CD14-positive monocyte (primary cell): ENCODE data around the gene SPATA2L. TPM values are rescaled to one million over a fixed set of nuclear protein-coding genes. Genes with fewer than 3 reads are reported as not detected.

Source experiments
- DNase-seq, 3 donors: peaks; one replicate each; pipeline ENCODE4 v3.0.0-alpha.2; 2011 to 2022
- H2AFZ ChIP-seq: 2 replicates; pipeline ENCODE4 v1.6.0; 2012; ENCODE audit warnings: mild to moderate bottlenecking, low read depth, low read length, inconsistent platforms; ENCODE audit not compliant: insufficient read depth, poor library complexity, severe bottlenecking
- H3K27ac ChIP-seq, 2 donors: 1 replicate in 1 of 2; 2 replicates in 1 of 2; pipeline ENCODE4 v1.5.1; 2012 to 2013; ENCODE audit warnings: low read length in 2 of 2, control low read depth in 1 of 2, inconsistent platforms in 1 of 2, low read depth in 1 of 2, mild to moderate bottlenecking in 1 of 2
- H3K27me3 ChIP-seq, 2 donors: one replicate each; pipeline versions ENCODE4 v1.6.0 to v1.6.1; 2011 to 2013; ENCODE audit warnings: low read length in 2 of 2; ENCODE audit not compliant: control insufficient read depth in 2 of 2, insufficient read depth in 2 of 2
- H3K36me3 ChIP-seq, 2 donors: replicated peaks in 1 of 2; 1 replicate in 1 of 2; 2 replicates in 1 of 2; pipeline versions ENCODE4 v1.5.1 to v1.6.1; 2012 to 2013; ENCODE audit warnings: low read length in 2 of 2, control low read depth in 1 of 2, inconsistent platforms in 1 of 2, mild to moderate bottlenecking in 1 of 2; ENCODE audit not compliant: insufficient read depth in 2 of 2, control insufficient read depth in 1 of 2
- H3K4me1 ChIP-seq, 2 donors: 1 replicate in 1 of 2; 2 replicates in 1 of 2; pipeline versions ENCODE4 v1.5.1 to v1.6.1; 2012 to 2013; ENCODE audit warnings: low read length in 2 of 2, control low read depth in 1 of 2, inconsistent platforms in 1 of 2, mild to moderate bottlenecking in 1 of 2, moderate library complexity in 1 of 2; ENCODE audit not compliant: insufficient read depth in 2 of 2, control insufficient read depth in 1 of 2
- H3K4me2 ChIP-seq: replicated peaks from 2 replicates; pipeline ENCODE3; 2012; ENCODE audit warnings: low read length, moderate library complexity, mild to moderate bottlenecking; ENCODE audit not compliant: poor library complexity, severe bottlenecking; ENCODE audit errors: extremely low read depth
- H3K4me3 ChIP-seq, 3 experiments: fragments of 200-600 bp in 1 of 3; sonication (generic) in 1 of 3; replicated peaks in 1 of 3; 1 replicate in 2 of 3; 2 replicates in 1 of 3; pipeline ENCODE4 v1.5.1; 2011 to 2013; ENCODE audit warnings: low read length in 3 of 3, mild to moderate bottlenecking in 3 of 3, control low read depth in 2 of 3, low read depth in 2 of 3, inconsistent platforms in 1 of 3, moderate library complexity in 1 of 3
- H3K79me2 ChIP-seq: 2 replicates; pipeline ENCODE4 v1.6.0; 2012; ENCODE audit warnings: mild to moderate bottlenecking, control low read depth, inconsistent platforms, low read length, moderate library complexity; ENCODE audit not compliant: insufficient read depth
- H3K9ac ChIP-seq: 2 replicates; pipeline ENCODE4 v1.6.0; 2017; ENCODE audit warnings: low read length, mild to moderate bottlenecking; ENCODE audit not compliant: insufficient read depth, poor library complexity, severe bottlenecking
- H3K9me3 ChIP-seq, 2 donors: replicated peaks in 1 of 2; 1 replicate in 1 of 2; 2 replicates in 1 of 2; pipeline versions ENCODE4 v1.5.1 to v1.6.1; 2012 to 2013; ENCODE audit warnings: low read length in 2 of 2, control low read depth in 1 of 2; ENCODE audit not compliant: control insufficient read depth in 1 of 2, insufficient read depth in 1 of 2
- H4K20me1 ChIP-seq: 2 replicates; pipeline ENCODE4 v1.6.0; 2012; ENCODE audit warnings: mild to moderate bottlenecking, low read length, control low read depth, moderate library complexity; ENCODE audit not compliant: insufficient read depth
- H3K27ac Mint-ChIP-seq, 7 donors: one replicate each; pipeline ENCODE4 v1.8.0; 2020; ENCODE audit warnings: mild to moderate bottlenecking in 7 of 7, mixed read lengths in 7 of 7, moderate library complexity in 6 of 7, inconsistent platforms in 2 of 7
- H3K27me3 Mint-ChIP-seq, 3 donors: one replicate each; pipeline ENCODE4 v1.8.0; 2021 to 2022; ENCODE audit warnings: low read depth in 3 of 3, mild to moderate bottlenecking in 3 of 3, mixed read lengths in 3 of 3, moderate library complexity in 3 of 3, inconsistent platforms in 1 of 3
- H3K36me3 Mint-ChIP-seq, 2 donors: one replicate each; pipeline ENCODE4 v1.8.0; 2020; ENCODE audit warnings: mixed read lengths in 2 of 2, inconsistent platforms in 1 of 2, mild to moderate bottlenecking in 1 of 2
- H3K4me1 Mint-ChIP-seq: one replicate; pipeline ENCODE4 v1.8.0; 2020; ENCODE audit warnings: mild to moderate bottlenecking, mixed read lengths
- H3K4me3 Mint-ChIP-seq, 2 donors: one replicate each; pipeline ENCODE4 v1.8.0; 2020; ENCODE audit warnings: mild to moderate bottlenecking in 2 of 2, mixed read lengths in 2 of 2, moderate library complexity in 1 of 2
- H3K9me3 Mint-ChIP-seq, 7 donors: one replicate each; pipeline ENCODE4 v1.8.0; 2020 to 2022; ENCODE audit warnings: mixed read lengths in 7 of 7, mild to moderate bottlenecking in 6 of 7, moderate library complexity in 6 of 7, inconsistent platforms in 2 of 7
- CTCF ChIP-seq: fragments of 200-600 bp; IDR thresholded peaks from one replicate; pipeline ENCODE4 v1.8.0; 2022; ENCODE audit warnings: antibody characterized with exemption, mild to moderate bottlenecking
- WGBS: methylation state at CpG from one replicate; pipeline ENCODE4 v1.1.5; 2013; ENCODE audit warnings: missing lambda C conversion rate; ENCODE audit not compliant: insufficient coverage; 5-methylcytosine and 5-hydroxymethylcytosine counted together
- intact Hi-C, 2 donors: fragments of 100-400 bp; cut with micrococcal nuclease; formaldehyde crosslinking; loops; one replicate each; pipeline versions ENCODE4 v1.15.0 to v1.15.1; 2023
- polyA plus RNA-seq, 3 donors: library from polyadenylated mRNA; depleted of rRNA in 1 of 3; unstranded in 2 of 3; stranded (reverse) in 1 of 3; fragments of 300-500 nt in 2 of 3; fragments of >200 nt in 1 of 3; fragmentation: Illumina TruSeq in 2 of 3; gene quantifications; 1 replicate in 2 of 3; 2 replicates in 1 of 3; pipeline ENCODE4 v1.2.3, GENCODE V29; 2012 to 2021

Gene SPATA2L
- polyA plus RNA-seq, 3 donors, result 10.0 to 17.6 (median 15.1) TPM

DNA sequence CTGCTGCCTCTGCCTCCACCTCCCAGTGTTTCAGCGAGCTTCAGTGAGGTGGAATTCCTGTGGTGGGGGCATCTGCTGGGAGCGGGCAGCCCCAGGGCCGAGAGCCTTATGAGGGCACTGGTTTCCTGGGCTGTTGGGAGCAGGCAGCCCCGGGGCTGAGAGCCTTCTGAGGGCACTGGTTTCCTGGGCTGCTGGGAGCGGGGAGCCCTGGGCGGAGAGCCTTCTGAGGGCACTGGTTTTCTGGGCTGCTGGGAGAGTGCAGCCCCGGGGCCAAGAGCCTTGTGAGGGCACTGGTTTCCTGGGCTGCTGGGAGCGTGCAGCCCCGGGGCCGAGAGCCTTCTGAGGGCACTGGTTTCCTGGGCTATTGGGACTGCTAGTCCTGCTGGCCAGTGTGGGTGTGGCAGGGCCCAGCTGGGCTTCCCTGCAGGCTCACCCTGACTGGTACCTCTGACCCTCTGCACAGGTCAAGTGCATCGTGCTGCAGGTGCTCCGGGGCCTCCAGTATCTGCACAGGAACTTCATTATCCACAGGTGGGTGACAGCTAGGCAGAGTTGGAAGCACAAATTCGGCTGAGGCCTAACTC, 9.4 kb downstream of the SPATA2L start:
- Histone ChIP-seq H3K4me3 (no peak overlapping the region), H3K27ac (no peak overlapping the region), H3K9ac (no peak overlapping the region), H3K36me3 (peaks cover 54 to 66% of the 10 kb centered on the region in 2 donors), H3K4me2 (no peak overlapping the region), H3K4me1 (peaks cover 8% of the 10 kb centered on the region in 2 donors), H4K20me1 (peaks cover 19% of the 10 kb centered on the region), H2AFZ (no peak overlapping the region), H3K79me2 (peaks cover 22% of the 10 kb centered on the region), H3K27me3 (no peaks in the 10 kb centered on the region), H3K9me3 (no peaks in the 10 kb centered on the region)
- peaks cover 7% of the 10 kb centered on the region for H3K4me1 Mint-ChIP-seq
- no peak overlapping the region for H3K4me3 Mint-ChIP-seq
- peaks cover 42 to 69% of the 10 kb centered on the region in 2 donors for H3K36me3 Mint-ChIP-seq
- no peak for TF ChIP-seq CTCF
- peaks cover 0 to 3% (median 0%) of the 10 kb centered on the region in 3 donors for H3K27me3 Mint-ChIP-seq
- H3K9me3 Mint-ChIP-seq, result no peaks in the 10 kb centered on the region
- no peak for DNase-seq
- 98% methylated on average over 13 of the region's 13 CpGs for WGBS
- no peak overlapping the region for H3K27ac Mint-ChIP-seq
- intact Hi-C loops, result no loop called here

DNA sequence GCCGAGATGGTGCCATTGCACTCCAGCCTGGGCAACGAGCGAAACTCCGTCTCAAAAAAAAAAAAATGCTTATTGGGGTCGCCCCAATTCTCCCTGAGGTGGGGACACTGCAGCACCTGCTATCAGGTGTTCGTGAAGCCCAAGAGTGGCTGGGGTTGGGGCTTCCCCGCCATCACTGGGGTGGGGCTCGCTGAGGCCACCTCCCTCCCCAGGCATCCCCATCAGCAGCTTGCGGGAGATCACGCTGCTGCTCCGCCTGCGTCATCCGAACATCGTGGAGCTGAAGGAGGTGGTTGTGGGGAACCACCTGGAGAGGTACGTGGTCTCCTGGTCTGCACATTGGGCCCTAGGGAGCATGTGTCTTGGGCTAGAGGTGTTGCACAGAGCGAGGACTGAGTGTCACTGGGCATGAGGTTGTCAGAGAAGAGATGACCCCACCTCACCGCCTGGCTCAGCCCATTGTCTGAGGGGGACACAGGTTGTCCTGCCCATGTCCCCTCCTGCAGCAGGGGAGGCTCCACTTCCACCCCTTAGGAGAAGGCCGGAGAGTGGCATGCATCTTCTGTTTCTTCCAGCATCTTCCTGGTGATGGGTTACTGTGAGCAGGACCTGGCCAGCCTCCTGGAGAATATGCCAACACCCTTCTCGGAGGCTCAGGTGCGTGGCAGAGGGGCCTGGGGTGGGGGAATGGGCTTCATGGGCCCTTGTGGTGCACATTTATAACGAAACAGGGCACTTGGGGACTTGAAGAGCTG, 10.1 kb downstream of the SPATA2L start:
- Histone ChIP-seq H4K20me1 (peaks cover 12% of the 10 kb centered on the region), H3K4me1 (peaks cover 10 to 12% of the 10 kb centered on the region in 2 donors), H3K4me2 (no peak overlapping the region), H3K9me3 (no peaks in the 10 kb centered on the region), H3K27me3 (no peaks in the 10 kb centered on the region), H3K36me3 (peaks cover 54 to 64% of the 10 kb centered on the region in 2 donors), H2AFZ (no peak overlapping the region), H3K27ac (no peak overlapping the region), H3K9ac (no peak overlapping the region), H3K79me2 (peaks cover 25% of the 10 kb centered on the region), H3K4me3 (no peak overlapping the region)
- peaks cover 42 to 69% of the 10 kb centered on the region in 2 donors for H3K36me3 Mint-ChIP-seq
- intact Hi-C loops, result no loop called here
- no peak for DNase-seq
- peaks cover 0 to 2% (median 0%) of the 10 kb centered on the region in 3 donors for H3K27me3 Mint-ChIP-seq
- no peak for TF ChIP-seq CTCF
- H3K27ac Mint-ChIP-seq, result peak overlapping the region in 1 of 7 donors; percentile 48
- WGBS, result 96% methylated on average over 13 of the region's 21 CpGs
- H3K9me3 Mint-ChIP-seq, result no peaks in the 10 kb centered on the region
- no peak overlapping the region for H3K4me3 Mint-ChIP-seq
- peaks cover 7% of the 10 kb centered on the region for H3K4me1 Mint-ChIP-seq
